ENCODE data around the gene GARIN5B.

GARIN5B gene

GRCh38 chr19:55341171-55341588 is 21.9 kb downstream of the GARIN5B start:
- Histone ChIP-seq H3K27ac (ENCODE audit: low read length) (peak overlapping the region; percentile 83), H3K9ac (ENCODE audit: low read length) (peak overlapping the region; percentile 99), H3K4me1 (ENCODE audit: low read length) (peaks cover 5% of the 10 kb centered on the region; the same call in 1 of the 2 replicates), H3K36me3 (replicated peaks; ENCODE audit: insufficient read depth, low read length) (no peaks in the 10 kb centered on the region; the same call in 1 of the 2 replicates), H3K4me2 (ENCODE audit: low read depth, low read length) (peak overlapping the region; percentile 99), H3K27me3 (replicated peaks; ENCODE audit: insufficient read depth, low read length) (peaks cover 10% of the 10 kb centered on the region), H3K79me2 (ENCODE audit: low read length) (peaks cover 24% of the 10 kb centered on the region), H3K9me3 (replicated peaks; ENCODE audit: insufficient read depth, low read length) (no peaks in the 10 kb centered on the region), H2AFZ (ENCODE audit: low read length) (no peak overlapping the region), H4K20me1 (ENCODE audit: insufficient read depth, low read length) (no peaks in the 10 kb centered on the region), H3K9me2 (replicated peaks; ENCODE audit: insufficient read depth, low read length) (no peaks in the 10 kb centered on the region), H3K4me3 (ENCODE audit: low read length) (peak overlapping the region; percentile 95), H3F3A (ENCODE audit: insufficient read depth, low read length) (peaks cover 8% of the 10 kb centered on the region; the same call in 1 of the 2 replicates)
- TF ChIP-seq EZH2 (optimal IDR thresholded peaks at IDR 0.05; ENCODE audit: low read depth, low read length) (no peak), CTCF (IDR thresholded peaks at IDR 0.05; ENCODE audit: low read length) (no peak), EZH2phosphoT487 (IDR thresholded peaks at IDR 0.05; ENCODE audit: low read length) (no peak)
- DNase-seq, result peak; percentile 67

GRCh38 chr19:55340784-55341147 is 22.3 kb downstream of the GARIN5B start:
- H2AFZ ChIP-seq (ENCODE audit: low read length), result no peak overlapping the region
- peak; percentile 25 for DNase-seq
- TF ChIP-seq EZH2 (optimal IDR thresholded peaks at IDR 0.05; ENCODE audit: low read depth, low read length) (no peak), CTCF (IDR thresholded peaks at IDR 0.05; ENCODE audit: low read length) (peak; percentile 49)
- peak overlapping the region; percentile 99 for H3K9ac ChIP-seq (ENCODE audit: low read length)
- peak overlapping the region; percentile 83 for H3K27ac ChIP-seq (ENCODE audit: low read length)
- H4K20me1 ChIP-seq (ENCODE audit: insufficient read depth, low read length), result no peaks in the 10 kb centered on the region
- H3K4me2 ChIP-seq (ENCODE audit: low read depth, low read length), result peak overlapping the region; percentile 99
- no peaks in the 10 kb centered on the region for H3K9me2 ChIP-seq (replicated peaks; ENCODE audit: insufficient read depth, low read length)
- peaks cover 5% of the 10 kb centered on the region; the same call in 1 of the 2 replicates for H3K4me1 ChIP-seq (ENCODE audit: low read length)
- peaks cover 8% of the 10 kb centered on the region; the same call in 1 of the 2 replicates for H3F3A ChIP-seq (ENCODE audit: insufficient read depth, low read length)
- H3K4me3 ChIP-seq (ENCODE audit: low read length), result peak overlapping the region; percentile 95
- H3K27me3 ChIP-seq (replicated peaks; ENCODE audit: insufficient read depth, low read length), result peaks cover 10% of the 10 kb centered on the region
- peaks cover 24% of the 10 kb centered on the region for H3K79me2 ChIP-seq (ENCODE audit: low read length)
- H3K36me3 ChIP-seq (replicated peaks; ENCODE audit: insufficient read depth, low read length), result no peaks in the 10 kb centered on the region; the same call in 1 of the 2 replicates
- H3K9me3 ChIP-seq (replicated peaks; ENCODE audit: insufficient read depth, low read length), result no peaks in the 10 kb centered on the region

- H3K79me2 ChIP-seq (ENCODE audit: low read length), result peaks cover 24% of the 10 kb centered on the region
- H3K9me2 ChIP-seq (replicated peaks; ENCODE audit: insufficient read depth, low read length), result no peaks in the 10 kb centered on the region
- H3K9ac ChIP-seq (ENCODE audit: low read length), result peak overlapping the region; percentile 99
- H3K27ac ChIP-seq (ENCODE audit: low read length), result peak overlapping the region; percentile 83
- H2AFZ ChIP-seq (ENCODE audit: low read length), result no peak overlapping the region
- H3K4me3 ChIP-seq (ENCODE audit: low read length), result peak overlapping the region; percentile 95
- H3K9me3 ChIP-seq (replicated peaks; ENCODE audit: insufficient read depth, low read length), result no peaks in the 10 kb centered on the region
- peaks cover 10% of the 10 kb centered on the region for H3K27me3 ChIP-seq (replicated peaks; ENCODE audit: insufficient read depth, low read length)
- peak overlapping the region; percentile 99 for H3K4me2 ChIP-seq (ENCODE audit: low read depth, low read length)
- no peak for TF ChIP-seq EZH2 (optimal IDR thresholded peaks at IDR 0.05; ENCODE audit: low read depth, low read length)
- TF ChIP-seq EZH2phosphoT487 (IDR thresholded peaks at IDR 0.05; ENCODE audit: low read length), result no peak
- no peak for TF ChIP-seq CTCF (IDR thresholded peaks at IDR 0.05; ENCODE audit: low read length)
- peaks cover 5% of the 10 kb centered on the region; the same call in 1 of the 2 replicates for H3K4me1 ChIP-seq (ENCODE audit: low read length)
- peak; percentile 19 for DNase-seq
- no peaks in the 10 kb centered on the region for H4K20me1 ChIP-seq (ENCODE audit: insufficient read depth, low read length)
- no peaks in the 10 kb centered on the region; the same call in 1 of the 2 replicates for H3K36me3 ChIP-seq (replicated peaks; ENCODE audit: insufficient read depth, low read length)
- peaks cover 8% of the 10 kb centered on the region; the same call in 1 of the 2 replicates for H3F3A ChIP-seq (ENCODE audit: insufficient read depth, low read length)
Observed at GRCh38 chr19:55339889-55340783, 22.9 kb downstream of the GARIN5B start.
